Hypothalamus (tissue), 51 donors: ENCODE results near the gene FRG2B.
"Not testable (repeated sequence)": the region's sequence is repeated elsewhere in the genome, so short reads cannot be mapped to it uniquely, and the experiment has no call there.

ENCODE experiments used
- DNase-seq, 51 donors: peaks; one replicate each; lab custom pipeline; 2025; lab: John Stamatoyannopoulos, UW

Gene FRG2B

DNA sequence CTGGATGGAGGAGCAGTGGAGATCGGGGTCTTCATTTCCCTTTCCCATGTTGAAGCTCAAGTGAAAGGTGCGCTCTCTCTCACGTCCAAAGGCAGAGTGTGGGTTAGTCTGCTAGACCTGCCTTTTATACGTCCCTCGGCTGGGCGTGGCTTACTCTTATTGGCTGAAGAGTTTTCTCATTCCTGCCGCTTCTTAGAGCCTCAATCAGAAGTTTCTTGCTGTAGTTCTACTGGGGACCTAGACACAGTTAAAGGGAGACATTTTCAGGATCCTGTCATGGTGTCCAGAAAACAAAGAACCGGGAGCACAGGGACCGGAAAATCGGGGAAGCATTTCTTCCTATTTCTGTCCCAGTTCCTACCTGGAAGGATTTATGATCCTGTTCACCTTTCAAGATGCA is at the start of gene FRG2B:
TSS of gene FRG2B (minus strand) at position 101 of the 400 bp plus-strand sequence. CDS start at position 48, 53 bp downstream.
- not testable (repeated sequence) for DNase-seq

DNA sequence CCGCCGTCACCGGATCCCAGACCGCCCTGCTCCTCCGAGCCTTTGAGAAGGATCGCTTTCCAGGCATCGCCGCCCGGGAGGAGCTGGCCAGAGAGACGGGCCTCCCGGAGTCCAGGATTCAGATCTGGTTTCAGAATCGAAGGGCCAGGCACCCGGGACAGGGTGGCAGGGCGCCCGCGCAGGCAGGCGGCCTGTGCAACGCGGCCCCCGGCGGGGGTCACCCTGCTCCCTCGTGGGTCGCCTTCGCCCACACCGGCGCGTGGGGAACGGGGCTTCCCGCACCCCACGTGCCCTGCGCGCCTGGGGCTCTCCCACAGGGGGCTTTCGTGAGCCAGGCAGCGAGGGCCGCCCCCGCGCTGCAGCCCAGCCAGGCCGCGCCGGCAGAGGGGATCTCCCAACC is 40.9 kb upstream of the FRG2B start:
- DNase-seq, result not testable (repeated sequence)

DNA sequence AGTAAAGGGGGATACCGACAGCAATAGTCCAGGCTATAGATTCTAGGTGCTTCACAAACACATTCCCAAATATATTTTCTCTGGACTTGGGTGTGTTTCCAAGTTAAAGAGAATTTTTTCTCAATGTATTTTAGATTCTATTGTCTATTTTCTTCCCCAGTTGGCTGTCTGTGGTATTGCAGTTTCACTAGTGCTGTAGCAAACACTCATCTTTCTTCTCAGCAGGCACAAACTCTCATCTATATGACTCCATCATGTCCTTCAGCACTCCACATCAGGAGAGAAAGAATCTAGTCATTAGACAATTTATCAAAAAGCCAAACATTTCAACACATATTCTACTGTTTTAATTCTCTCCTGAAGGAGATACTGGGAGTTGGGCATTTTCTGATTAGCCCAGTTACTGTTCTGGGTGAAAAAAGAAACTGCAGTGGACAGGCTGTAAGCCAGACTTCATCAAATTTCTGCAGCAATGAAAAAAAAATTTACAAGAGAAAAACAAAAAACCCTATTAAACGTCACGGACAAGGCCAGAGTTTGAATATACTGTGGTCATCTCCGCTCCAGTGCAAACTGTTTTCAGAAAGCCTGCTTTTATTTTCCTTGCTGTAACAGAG is 37.1 kb upstream of the FRG2B start:
- not testable (repeated sequence) for DNase-seq

DNA sequence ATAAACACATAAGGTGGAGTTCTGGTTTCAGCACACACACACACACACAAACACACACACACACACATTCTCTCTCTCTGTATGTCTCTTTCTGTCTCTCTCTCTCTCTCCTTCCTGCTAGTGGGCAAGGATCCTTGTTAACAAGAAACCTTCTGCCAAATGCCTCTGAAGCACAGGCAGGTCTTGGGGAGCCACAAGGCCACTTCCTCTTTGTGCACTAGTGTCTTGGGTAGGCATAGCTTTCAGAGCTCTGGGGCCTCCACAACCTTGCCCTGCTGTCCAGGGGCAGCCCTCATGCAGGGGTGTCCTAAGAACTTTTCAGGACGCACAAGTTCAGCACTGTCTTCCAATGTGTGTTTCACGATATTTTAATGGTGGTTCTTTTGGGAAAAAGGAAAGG is 34.5 kb upstream of the FRG2B start:
- not testable (repeated sequence) for DNase-seq

DNA sequence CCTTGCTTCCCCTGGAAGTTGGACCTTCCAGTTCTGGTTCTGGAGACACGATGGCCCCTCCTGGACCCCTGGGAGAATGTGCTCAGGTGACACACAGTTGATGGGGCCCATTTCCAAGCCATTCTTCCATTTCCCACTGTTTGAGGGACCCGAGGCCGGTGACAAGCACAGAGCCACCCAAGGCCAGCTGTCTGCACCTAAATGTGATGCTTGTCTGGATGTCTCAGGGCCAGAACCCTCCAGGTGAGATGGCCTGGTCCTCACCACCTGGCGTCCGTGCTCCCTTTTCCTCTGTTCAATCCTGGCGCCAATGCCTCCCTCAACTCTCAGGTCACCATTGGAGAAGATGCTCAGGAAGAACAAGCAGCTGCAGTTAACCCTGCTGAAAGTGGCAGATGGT is 33.9 kb upstream of the FRG2B start:
- DNase-seq, result not testable (repeated sequence)

DNA sequence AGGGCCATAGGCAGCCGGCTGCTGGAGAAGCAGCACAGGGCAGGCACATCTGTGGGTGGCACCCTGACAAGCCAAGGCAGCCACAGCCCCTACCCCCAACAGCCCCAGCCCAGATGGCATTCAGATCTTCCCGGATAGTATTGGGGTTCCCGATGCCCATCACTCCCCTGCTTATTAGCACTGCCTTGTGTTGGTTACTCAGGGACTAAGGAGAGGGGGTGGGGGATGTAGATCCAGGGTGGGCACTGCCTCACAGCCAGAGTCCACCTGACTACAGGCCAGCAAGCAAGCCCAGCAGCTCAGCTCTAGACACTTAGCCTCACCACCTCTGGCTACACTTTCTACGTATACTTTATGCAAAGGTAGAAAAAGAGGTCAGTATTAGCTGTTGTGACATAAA is 30.7 kb upstream of the FRG2B start:
- DNase-seq, result not testable (repeated sequence)

DNA sequence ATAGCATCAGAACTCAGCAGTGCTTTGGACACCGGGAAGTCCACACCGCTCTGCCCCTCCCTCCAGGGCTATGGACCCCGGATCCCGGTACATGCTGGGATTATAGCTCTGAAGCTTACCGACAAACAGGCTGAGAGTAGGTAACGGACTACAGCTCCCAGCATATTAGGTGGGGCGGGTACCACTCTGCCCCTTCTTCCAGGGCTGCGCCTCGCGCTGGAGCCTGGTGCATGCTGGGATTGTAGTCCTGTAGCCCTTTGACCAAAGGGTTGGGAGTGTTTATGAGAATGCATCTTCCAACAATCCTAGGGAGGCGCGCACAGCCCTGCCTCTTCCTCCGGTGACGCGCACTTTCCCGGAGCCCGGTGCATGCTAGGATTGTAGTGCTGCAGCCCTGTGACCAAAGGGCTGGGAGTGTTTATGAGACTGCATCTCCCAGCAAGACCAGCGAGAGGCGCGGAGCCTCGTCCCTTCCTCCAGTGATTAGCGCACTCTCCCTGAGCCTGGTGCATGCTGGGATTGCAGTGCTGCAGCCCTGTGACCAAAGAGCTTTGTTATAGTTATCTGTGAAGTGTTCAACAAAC is 22.4 kb upstream of the FRG2B start:
- DNase-seq, result not testable (repeated sequence)

DNA sequence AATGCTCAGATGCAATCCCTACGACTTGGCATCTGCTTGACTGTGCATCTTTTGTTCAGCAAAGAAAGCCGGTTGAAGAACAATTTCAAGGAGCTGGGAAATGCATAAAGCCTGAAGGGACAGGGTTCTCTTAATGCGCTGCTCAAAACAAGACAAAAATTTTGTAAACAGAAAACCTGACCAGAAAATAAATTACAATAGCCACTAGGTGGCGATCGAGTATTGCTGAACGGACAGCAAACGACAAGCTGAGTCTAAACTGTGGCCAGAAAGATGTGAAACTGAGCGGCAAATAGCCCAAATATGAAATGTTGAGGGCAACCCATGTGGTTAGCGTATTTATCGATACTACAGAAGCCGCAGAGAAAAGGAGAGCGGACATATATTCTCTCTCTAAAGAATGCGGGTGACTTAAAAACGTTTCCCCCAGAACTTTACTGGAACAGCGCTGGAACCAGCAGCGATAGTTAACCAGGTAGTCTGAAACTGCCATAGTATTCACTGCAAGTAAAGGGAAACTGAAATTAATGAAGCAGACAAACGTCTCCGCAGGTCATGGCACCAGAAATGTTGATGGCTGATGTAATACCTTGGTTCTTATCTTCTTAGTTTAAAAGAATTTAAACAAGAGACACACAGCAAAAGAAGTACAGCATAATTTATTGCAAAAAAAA is 20.6 kb upstream of the FRG2B start:
- DNase-seq, result not testable (repeated sequence)

DNA sequence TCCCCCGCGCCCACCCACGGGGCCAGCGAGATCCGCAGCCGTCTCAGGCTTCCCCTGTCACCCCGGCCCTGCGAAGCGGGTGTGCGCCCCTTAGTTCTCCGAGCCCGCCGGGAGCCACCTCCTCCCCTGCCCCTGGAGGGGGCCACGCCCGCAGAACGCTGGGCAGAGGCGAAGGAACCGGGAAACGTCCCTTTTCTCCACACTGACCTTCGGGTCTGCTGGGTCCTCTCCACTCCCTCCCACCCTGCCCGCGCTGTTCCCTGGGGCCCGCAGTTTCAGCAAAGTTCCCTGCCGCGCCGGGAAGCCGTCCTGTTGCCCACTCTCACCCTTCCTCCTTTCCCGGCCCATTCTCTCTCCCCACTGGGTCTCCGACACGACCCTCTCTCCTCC is 11.2 kb upstream of the FRG2B start:
- DNase-seq, result not testable (repeated sequence)

DNA sequence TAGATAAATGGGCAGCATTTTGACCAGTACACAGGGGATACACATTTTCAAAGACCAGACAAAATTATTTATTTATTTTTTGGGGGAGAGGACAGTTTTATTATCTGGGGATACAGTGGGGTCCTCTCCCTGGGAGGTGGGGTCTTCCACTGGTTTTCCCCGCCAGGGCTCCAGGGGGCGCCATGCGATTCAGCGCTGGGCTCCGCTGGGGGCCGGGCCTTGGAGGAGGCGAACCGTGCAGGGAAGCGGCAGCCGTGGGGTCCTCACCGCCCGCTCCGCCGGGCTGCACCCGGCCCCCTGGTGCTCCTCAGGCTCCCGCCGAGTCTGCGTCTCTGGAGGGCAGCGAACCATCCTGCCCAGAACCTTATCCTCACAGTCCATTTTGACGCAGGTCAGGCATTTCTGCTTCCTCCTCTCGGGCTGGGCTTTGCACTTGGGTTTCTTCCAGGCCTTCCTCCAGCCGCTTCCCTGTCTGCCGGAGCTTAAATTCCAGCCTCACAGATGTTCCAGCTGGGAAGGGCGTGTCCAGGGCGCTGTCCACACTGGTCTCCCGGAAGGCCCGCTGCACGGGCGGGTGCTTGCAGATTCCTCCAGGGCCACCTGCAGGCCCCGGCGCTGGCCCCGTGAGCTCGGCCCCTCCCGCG is 10.7 kb upstream of the FRG2B start:
- not testable (repeated sequence) for DNase-seq

DNA sequence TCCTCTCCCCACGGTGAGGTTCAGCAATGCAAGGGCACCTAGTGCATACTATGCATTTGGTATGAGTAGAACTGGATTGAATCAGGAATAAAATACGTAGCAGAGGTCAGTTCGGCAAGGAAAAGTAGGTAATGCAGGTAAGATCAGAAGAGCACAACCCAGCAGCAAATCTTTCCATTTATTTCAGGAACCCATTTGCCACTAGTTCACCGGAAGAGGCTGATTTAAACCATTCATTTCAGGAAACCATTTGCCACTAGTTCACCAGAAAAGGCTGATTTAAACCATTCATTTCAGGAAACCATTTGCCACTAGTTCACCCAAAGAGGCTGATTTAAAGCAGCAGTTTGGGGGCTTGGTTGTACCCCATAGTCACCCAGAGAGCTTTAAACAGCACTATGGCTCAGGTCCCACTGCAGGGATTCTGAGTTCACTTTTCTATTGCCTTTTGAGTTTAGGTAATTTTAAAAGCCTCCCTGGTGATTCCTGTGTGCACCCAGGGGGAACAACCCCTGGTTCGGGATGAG is 4.2 kb upstream of the FRG2B start:
- DNase-seq, result not testable (repeated sequence)

DNA sequence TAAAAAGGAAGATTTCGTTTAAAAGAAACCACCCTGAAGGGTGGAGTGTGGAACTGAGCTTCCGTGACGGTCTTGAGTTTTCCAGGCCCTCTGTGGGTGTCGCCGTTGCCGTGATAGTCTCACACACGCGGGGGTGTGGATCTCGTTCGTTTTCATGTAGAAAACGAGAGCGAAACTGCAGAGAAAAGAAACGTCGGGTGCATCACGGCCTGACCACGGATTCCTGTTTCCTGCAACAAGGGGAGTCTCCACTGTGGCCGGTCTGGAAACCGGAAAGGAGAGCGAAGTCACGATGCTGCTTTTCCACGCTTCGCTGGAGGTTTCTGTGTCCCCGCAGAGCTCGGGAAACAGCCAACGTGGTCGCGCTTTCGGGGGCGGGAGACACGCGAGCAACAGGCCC is 4.1 kb downstream of the FRG2B start:
- DNase-seq, result not testable (repeated sequence)

DNA sequence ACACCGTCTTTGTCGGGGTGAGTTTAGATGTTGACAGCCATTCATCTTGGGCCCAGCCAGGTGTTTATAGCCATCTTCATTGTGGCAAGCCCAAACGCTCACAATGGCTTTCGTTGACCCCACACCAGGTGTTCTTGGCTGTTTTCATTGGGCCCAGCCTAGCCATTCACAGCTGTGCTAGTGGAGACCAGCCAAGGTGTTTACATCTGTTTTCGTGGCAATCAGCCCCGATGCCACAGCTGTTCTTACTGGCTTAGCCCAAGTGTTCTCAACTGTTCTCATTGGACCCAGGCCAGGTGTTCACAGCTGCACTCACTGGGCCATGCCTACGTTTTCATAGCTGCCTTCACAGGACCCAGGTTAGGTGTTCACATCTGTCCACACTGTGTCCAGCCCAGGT is 7.7 kb downstream of the FRG2B start:
- no peak for DNase-seq

DNA sequence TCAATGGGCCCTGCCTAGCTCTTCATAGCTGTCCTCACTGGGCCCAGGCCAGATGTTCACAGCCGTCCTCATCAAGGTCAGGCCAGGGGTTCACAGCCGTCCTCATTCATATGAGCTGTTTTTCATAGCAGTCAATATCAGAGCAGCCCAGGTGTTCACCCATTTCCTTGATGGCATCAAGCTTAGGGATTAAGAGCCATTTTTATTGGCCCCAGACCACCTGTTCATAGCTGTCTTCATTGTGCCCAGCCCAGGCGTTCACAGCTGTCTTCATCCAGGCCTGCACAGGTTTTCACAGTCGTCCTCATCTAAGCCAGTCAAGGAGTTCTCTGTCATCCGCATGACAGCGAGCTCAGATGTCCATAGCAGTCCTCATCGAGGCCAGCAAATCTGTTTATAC is 9.4 kb downstream of the FRG2B start:
- DNase-seq, result no peak

DNA sequence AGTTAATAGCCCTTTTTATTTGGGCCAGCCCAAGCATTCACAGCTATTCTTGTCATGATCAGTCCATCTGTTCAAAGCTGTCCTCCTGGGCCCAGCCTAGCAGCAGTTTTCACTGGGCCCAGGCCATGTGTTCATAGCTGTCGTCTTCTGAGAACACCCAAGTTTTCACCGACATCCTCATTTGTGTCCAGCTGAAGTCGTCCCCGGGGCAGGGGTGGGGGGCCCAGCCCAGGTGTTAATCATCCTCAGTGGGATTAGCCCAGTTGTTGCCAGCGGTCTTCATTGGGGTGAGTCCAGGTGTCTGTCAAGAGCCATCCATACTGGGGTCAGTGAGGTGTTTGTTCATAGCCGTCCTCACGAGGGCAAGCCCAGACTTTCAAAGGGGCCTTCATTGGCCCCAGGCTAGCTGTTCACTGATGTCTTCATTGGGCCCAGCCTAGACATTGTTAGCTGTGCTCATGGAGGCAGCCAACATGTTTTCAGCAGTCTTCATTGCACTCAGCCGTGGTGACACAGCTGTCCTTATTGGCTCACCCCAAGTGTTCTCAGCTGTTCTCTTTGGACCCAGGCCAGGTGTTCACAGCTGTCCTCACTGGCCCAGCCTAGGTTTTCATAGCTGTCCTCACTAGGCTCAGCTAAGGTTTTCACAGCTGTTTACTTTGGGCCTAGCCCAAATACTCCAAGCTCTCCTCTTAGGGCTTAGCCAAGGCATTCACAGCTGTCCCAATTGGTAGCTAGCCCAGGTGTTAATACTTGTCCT is 10.0 kb downstream of the FRG2B start:
- DNase-seq, result no peak

DNA sequence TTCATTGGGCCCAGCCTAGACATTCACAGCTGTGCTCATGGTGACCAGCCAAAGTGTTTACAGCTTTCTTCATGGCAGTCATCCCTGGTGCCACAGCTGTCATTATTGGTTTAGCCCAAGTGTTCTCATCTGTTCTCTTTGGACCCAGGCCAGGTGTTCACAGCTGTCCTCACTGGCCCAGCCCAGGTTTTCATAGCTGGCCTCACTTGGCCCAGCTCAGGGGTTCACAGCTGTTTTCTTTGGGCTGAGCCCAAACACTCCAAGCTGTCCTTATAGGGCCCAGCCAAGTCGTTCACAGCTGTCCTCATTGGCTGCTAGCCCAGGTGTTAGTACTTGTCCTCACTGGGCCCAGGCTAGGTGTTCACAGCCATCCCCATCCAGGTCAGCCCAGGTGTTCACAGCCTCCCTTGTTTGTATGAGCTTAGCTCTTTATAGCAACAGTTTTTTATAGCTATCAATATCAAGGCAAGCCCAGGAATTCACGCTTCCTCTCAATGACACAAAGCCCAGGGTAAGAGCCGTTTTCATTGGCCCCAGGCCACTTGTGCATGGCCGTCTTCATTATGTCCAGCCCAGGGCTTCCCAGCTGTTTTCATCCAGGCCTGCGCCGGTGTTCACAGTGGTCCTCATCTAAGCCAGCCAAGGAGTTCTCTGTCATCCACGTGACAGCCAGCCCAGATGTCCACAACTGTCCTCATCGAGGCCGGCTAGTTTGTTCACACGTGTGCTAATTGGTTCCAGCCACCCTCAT is 11.6 kb downstream of the FRG2B start:
- no peak for DNase-seq

DNA sequence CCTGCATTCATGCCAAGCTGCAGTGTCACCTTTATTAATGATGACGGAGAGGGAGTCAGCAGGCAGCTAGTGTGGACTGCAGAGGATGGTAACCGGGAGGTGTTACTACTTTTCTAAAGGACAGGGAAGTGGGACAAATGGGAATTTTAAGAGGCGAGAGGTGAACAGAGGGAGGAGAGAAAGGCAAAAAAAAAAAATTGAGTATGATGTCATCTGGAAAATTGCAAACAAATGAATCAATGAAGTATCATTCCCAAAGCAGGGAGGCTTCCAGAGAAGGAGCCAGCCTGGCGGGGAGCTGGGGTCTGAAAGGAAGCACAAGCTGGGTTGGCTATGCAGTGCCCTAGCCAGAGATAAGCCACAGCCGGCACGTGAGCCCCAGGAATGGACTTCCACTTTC is 12.9 kb downstream of the FRG2B start:
- DNase-seq, result no peak

DNA sequence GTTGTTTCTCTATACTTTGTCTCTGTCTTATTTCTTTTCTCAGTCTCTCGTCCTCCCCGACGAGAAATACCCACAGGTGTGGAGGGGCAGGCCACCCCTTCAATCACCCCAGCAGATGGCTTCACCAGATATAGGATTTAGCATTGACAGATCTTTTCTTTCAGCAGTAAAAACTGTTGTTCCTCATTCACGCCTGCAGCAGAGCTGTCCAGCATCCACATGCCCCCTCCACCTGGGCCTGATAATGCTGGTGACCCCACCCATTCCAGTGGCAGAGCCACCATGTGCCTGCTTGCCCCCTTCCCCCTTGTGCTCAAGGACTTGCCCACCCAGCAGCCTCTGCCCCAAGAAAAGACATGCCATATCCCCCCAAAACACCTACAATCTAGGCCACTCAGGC is 15.5 kb downstream of the FRG2B start:
- no peak for DNase-seq

DNA sequence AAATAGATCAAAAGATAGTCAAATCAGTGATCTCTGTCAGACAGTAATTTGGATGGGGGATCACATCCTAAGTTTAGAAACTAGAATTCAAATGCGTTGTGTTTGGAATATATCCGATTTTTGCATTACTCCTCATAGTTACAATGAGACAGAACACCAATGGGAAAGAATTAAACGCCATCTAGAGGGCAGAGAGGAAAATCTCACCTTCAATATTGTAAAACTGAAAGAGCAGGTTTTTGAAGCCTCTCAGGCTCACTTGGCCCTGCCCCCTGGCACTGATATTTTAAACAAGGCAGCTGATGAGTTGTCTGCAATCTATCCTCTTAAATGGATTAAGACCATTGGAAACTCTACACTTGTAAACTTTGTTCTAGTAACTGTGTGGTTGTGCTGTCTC is 17.7 kb downstream of the FRG2B start:
- DNase-seq, result peak in 2 of 51 donors; percentile 6 to 14

DNA sequence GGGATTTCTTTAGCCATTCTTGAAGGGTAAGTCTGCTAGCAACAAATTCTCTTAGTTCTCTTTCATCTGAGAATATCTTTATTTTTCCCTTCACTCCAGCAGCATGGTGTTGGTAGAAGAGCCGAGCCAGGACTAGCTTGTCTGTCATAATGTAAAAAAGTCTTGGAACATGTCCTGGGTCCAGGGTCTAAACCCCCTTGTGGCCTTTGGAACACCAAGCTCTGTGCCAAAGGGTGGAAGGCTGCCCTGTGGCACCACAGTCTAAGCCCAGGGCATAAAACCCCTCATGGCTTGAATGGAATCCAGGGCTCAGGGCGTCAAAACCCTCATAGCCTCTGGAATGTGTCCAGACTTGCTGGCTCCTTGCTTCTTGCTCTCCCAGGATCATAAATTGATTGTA is 23.2 kb downstream of the FRG2B start:
- not testable (repeated sequence) for DNase-seq
